Stimulated activated CD8-positive, alpha-beta memory T cell treated with anti-CD3 and anti-CD28 coated beads, Interleukin-7, amount 100 ng/mL, for 48 hours (primary cell): Measurements from ENCODE around the gene NFATC3.
"Not testable (repeated sequence)": the region's sequence is repeated elsewhere in the genome, so short reads cannot be mapped to it uniquely, and the experiment has no call there.

ENCODE experiments used
- DNase-seq, 2 donors: peaks; one replicate each; pipeline ENCODE4 v3.0.0-alpha.2; 2020; ENCODE audit warnings: low read depth in 1 of 2; ENCODE audit errors: extremely low read depth in 1 of 2

NFATC3 gene

GRCh38 chr16:68115851-68116250, 30.7 kb downstream of the NFATC3 start:
- no peak for DNase-seq

- DNase-seq: no peak
These were observed 31.2 kb downstream of the NFATC3 start for GRCh38 chr16:68116256-68116867.

GRCh38 chr16:68117884-68118283, 32.7 kb downstream of the NFATC3 start:
- no peak for DNase-seq

- DNase-seq: not testable (repeated sequence)
These were observed 33.8 kb downstream of the NFATC3 start for GRCh38 chr16:68118954-68119353.

GRCh38 chr16:68120496-68120895, 35.3 kb downstream of the NFATC3 start:
- DNase-seq: not testable (repeated sequence)

GRCh38 chr16:68126395-68126794, 41.2 kb downstream of the NFATC3 start:
- no peak for DNase-seq

GRCh38 chr16:68128577-68129305, 43.6 kb downstream of the NFATC3 start:
- DNase-seq: no peak

GRCh38 chr16:68130520-68130919, 45.4 kb downstream of the NFATC3 start:
- DNase-seq: no peak

GRCh38 chr16:68131813-68132706, 46.9 kb downstream of the NFATC3 start:
- DNase-seq: no peak

- not testable (repeated sequence) for DNase-seq
These were observed 47.8 kb downstream of the NFATC3 start for GRCh38 chr16:68133000-68133399.

GRCh38 chr16:68134644-68135043, 49.5 kb downstream of the NFATC3 start:
- DNase-seq: no peak

GRCh38 chr16:68136515-68136914, 51.3 kb downstream of the NFATC3 start:
- no peak for DNase-seq

GRCh38 chr16:68144008-68144407, 58.8 kb downstream of the NFATC3 start:
- DNase-seq: no peak

- no peak for DNase-seq
These were observed 61.4 kb downstream of the NFATC3 start for GRCh38 chr16:68146585-68146984.

- DNase-seq: no peak
These were observed 62.3 kb downstream of the NFATC3 start for GRCh38 chr16:68147444-68147843.

- DNase-seq: no peak
These were observed 64.4 kb downstream of the NFATC3 start for GRCh38 chr16:68149596-68149995.

- DNase-seq: no peak
These were observed 70.3 kb downstream of the NFATC3 start for GRCh38 chr16:68155425-68155824.

- no peak for DNase-seq
These were observed 77.2 kb downstream of the NFATC3 start for GRCh38 chr16:68162413-68162812.

GRCh38 chr16:68163275-68163674, 78.1 kb downstream of the NFATC3 start:
- not testable (repeated sequence) for DNase-seq

- no peak for DNase-seq
These were observed 81.1 kb downstream of the NFATC3 start for GRCh38 chr16:68166264-68166663.

- DNase-seq: no peak
These were observed 94.1 kb downstream of the NFATC3 start for GRCh38 chr16:68179196-68179795.
